NCI-H2107 (cell line): Measurements from ENCODE around the gene BIRC2.
"Not testable (repeated sequence)": the region's sequence is repeated elsewhere in the genome, so short reads cannot be mapped to it uniquely, and the experiment has no call there.

Experiments
- DNase-seq: peaks from one replicate; lab custom pipeline; 2025; lab: John Stamatoyannopoulos, UW

BIRC2 gene

GRCh38 chr11:102323542-102324251 is 23.3 kb upstream of the BIRC2 start:
- DNase-seq: no peak

GRCh38 chr11:102325088-102325487 is 21.9 kb upstream of the BIRC2 start:
- no peak for DNase-seq

- DNase-seq: no peak
These were observed 18.3 kb upstream of the BIRC2 start for GRCh38 chr11:102328748-102329147.

GRCh38 chr11:102330231-102330630 is 16.8 kb upstream of the BIRC2 start:
- DNase-seq: no peak

- DNase-seq: no peak
These were observed 15.7 kb upstream of the BIRC2 start for GRCh38 chr11:102331341-102331740.

GRCh38 chr11:102332611-102332994 is 14.4 kb upstream of the BIRC2 start:
- no peak for DNase-seq

GRCh38 chr11:102338479-102339010 is 8.5 kb upstream of the BIRC2 start:
- DNase-seq: no peak

GRCh38 chr11:102341311-102341710 is 5.7 kb upstream of the BIRC2 start:
- DNase-seq: not testable (repeated sequence)

- peak; percentile 3 for DNase-seq
These were observed 5.1 kb upstream of the BIRC2 start for GRCh38 chr11:102341844-102342318.

- no peak for DNase-seq
These were observed 3.2 kb upstream of the BIRC2 start for GRCh38 chr11:102343809-102344208.

- no peak for DNase-seq
These were observed 1.1 kb upstream of the BIRC2 start for GRCh38 chr11:102345904-102346303.

- no peak for DNase-seq
These were observed 612 bp upstream of the BIRC2 start for GRCh38 chr11:102346456-102346747.

GRCh38 chr11:102347462-102348370 is 702 bp downstream of the BIRC2 start:
- DNase-seq: no peak

GRCh38 chr11:102357116-102357515 is 10.1 kb downstream of the BIRC2 start:
- no peak for DNase-seq

- no peak for DNase-seq
These were observed 12.4 kb downstream of the BIRC2 start for GRCh38 chr11:102359372-102359771.

GRCh38 chr11:102360681-102361080 is 13.7 kb downstream of the BIRC2 start:
- DNase-seq: no peak

GRCh38 chr11:102361086-102362031 is 14.3 kb downstream of the BIRC2 start:
- DNase-seq: no peak

GRCh38 chr11:102364991-102365390 is 18.0 kb downstream of the BIRC2 start:
- no peak for DNase-seq

GRCh38 chr11:102367364-102367763 is 20.4 kb downstream of the BIRC2 start:
- DNase-seq: no peak

- DNase-seq: no peak
These were observed 21.5 kb downstream of the BIRC2 start for GRCh38 chr11:102368472-102368871.

GRCh38 chr11:102374633-102375424 is 27.8 kb downstream of the BIRC2 start:
- not testable (repeated sequence) for DNase-seq
